Measurements from ENCODE around the gene PDPR. TPM values are rescaled to one million over a fixed set of nuclear protein-coding genes. Genes with fewer than 3 reads are reported as not detected.
"Not testable (repeated sequence)": the region's sequence is repeated elsewhere in the genome, so short reads cannot be mapped to it uniquely, and the experiment has no call there.

PDPR gene
- 18.9 TPM for total RNA-seq
- 17.2 TPM for polyA plus RNA-seq

DNA sequence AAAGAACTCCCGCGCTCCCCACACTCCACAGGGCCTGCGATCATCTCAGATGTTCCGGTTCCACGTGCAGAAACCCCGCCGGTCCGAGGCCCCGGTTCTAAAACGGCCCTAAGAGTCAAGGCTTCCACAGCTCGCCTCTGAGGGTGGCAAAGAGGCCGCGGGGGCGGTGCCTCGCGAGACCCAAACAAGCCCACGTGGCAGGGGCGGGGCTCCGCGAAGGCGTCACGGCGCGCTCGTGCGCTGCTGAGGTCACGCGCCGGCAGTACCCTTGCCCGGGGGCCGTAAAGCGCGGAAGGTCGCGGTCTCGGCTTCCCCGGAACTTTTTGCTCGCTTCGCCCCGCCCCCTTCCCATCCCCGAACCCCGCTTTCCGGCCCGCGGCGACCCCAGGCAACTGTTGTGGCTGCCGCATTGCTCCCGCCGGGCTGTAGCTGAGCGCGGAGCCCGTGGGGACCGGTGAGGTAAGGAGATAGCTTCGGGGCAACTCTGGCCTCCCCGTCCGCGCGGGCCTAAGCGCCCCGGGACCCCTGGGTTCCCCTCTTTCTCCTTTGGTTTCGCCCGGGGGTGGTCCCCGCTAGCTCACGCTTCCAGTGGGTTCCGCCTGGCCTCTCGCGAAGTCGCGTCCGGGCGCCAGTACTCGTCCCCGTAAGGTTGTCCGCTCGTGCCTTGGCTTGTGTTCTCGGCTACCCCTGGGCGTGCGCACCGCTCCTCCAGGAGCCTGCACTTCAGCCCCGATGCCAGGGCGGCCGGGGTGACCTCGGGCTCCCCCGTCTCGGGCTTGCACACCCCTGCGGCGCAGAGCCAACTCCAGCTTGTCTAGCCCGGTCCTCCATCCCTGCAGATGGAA is at the start of gene PDPR:
Gene PDPR (plus strand): TSS at position 351 of the 845 bp plus-strand sequence. CDS start 6,161 bp downstream, outside the sequence.
- Histone ChIP-seq H3K27ac (ENCODE audit: low read depth) (peak within 1 kb of the TSS; percentile 81), H3K4me3 (ENCODE audit: low read depth, low read length) (peak within 1 kb of the TSS; percentile 60)
- WGBS: under 1% methylated on average over 88 of the region's 88 CpGs
- H3K4me1 ChIP-seq (ENCODE audit: insufficient read depth); H3K36me3 ChIP-seq (ENCODE audit: insufficient read depth): not testable (repeated sequence)
- DNase-seq (ENCODE audit: extremely low spot score): peak; percentile 36

- DNase-seq (ENCODE audit: extremely low spot score): peak; percentile 7
- WGBS: 2% methylated on average over 22 of the region's 22 CpGs
- not testable (repeated sequence) for H3K36me3 ChIP-seq (ENCODE audit: insufficient read depth); H3K4me1 ChIP-seq (ENCODE audit: insufficient read depth)
- peak overlapping the region; percentile 78 for H3K27ac ChIP-seq (ENCODE audit: low read depth)
- peak overlapping the region; percentile 60 for H3K4me3 ChIP-seq (ENCODE audit: low read depth, low read length)
Measured at GRCh38 chr16:70064841-70065370, 49.2 kb upstream of the PDPR start.

- WGBS: under 1% methylated on average over 28 of the region's 40 CpGs
- H3K4me1 ChIP-seq (ENCODE audit: insufficient read depth); DNase-seq (ENCODE audit: extremely low spot score); H3K36me3 ChIP-seq (ENCODE audit: insufficient read depth): not testable (repeated sequence)
- H3K4me3 ChIP-seq (ENCODE audit: low read depth, low read length): peak overlapping the region; percentile 60
- peak overlapping the region; percentile 78 for H3K27ac ChIP-seq (ENCODE audit: low read depth)
Measured at GRCh38 chr16:70065376-70065745, 48.8 kb upstream of the PDPR start.

GRCh38 chr16:70065746-70066658 is 48.1 kb upstream of the PDPR start:
- H3K36me3 ChIP-seq (ENCODE audit: insufficient read depth); H3K4me1 ChIP-seq (ENCODE audit: insufficient read depth): not testable (repeated sequence)
- peak overlapping the region; percentile 60 for H3K4me3 ChIP-seq (ENCODE audit: low read depth, low read length)
- WGBS: under 1% methylated on average over 55 of the region's 62 CpGs
- peak overlapping the region; percentile 78 for H3K27ac ChIP-seq (ENCODE audit: low read depth)
- DNase-seq (ENCODE audit: extremely low spot score): peak; percentile 59

- 25% methylated on average over 13 of the region's 14 CpGs for WGBS
- DNase-seq (ENCODE audit: extremely low spot score); H3K4me3 ChIP-seq (ENCODE audit: low read depth, low read length); H3K36me3 ChIP-seq (ENCODE audit: insufficient read depth); H3K4me1 ChIP-seq (ENCODE audit: insufficient read depth); H3K27ac ChIP-seq (ENCODE audit: low read depth): not testable (repeated sequence)
Measured at GRCh38 chr16:70066751-70067150, 47.4 kb upstream of the PDPR start.

DNA sequence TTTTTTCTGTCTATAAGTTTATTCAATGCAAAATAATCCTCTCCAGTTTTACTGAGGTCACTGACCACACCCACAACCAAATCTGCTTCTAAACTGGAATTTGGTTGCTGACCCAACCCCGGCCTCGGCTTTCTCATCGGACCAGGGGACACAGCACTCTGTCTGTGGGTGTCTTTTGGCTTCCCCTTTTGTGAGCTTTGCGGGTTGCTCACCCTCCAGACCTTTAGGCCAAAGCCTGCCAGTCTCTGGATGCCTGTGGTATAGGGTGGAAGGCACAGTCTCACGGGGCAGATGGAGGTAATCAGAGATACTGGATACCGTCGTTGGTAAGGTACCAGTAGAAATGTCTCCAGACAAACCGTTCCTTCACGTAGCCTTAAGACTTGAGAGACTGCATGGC is 35.1 kb upstream of the PDPR start:
- 89% methylated on average over 9 of the region's 9 CpGs for WGBS
- not testable (repeated sequence) for H3K36me3 ChIP-seq (ENCODE audit: insufficient read depth)

DNA sequence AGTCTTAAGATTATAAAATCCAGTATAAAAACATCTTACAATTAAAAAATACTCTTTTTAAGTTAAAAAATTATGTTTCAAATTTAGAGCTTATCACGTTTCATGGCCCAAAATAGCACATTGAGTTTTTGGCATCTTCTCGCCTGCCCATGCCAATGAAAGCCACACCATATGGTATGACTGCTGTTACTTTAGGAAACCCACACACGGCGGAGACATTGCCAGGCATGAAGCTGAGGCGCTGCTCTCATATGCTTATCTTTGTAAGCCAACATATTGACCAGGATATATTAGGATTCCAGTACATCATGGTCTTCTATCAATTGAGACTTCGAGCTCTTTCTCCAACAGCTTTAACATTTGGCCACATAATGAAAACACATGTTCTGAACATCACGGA is 32.9 kb upstream of the PDPR start:
- not testable (repeated sequence) for H3K36me3 ChIP-seq (ENCODE audit: insufficient read depth); H3K4me3 ChIP-seq (ENCODE audit: low read depth, low read length); H3K27ac ChIP-seq (ENCODE audit: low read depth); H3K4me1 ChIP-seq (ENCODE audit: insufficient read depth); DNase-seq (ENCODE audit: extremely low spot score)
- WGBS: 75% methylated on average over 7 of the region's 7 CpGs

More for the DNA sequence above, 35.1 kb upstream of the PDPR start:
- H3K4me1 ChIP-seq (ENCODE audit: insufficient read depth); DNase-seq (ENCODE audit: extremely low spot score); H3K4me3 ChIP-seq (ENCODE audit: low read depth, low read length); H3K27ac ChIP-seq (ENCODE audit: low read depth): not testable (repeated sequence)

GRCh38 chr16:70083931-70084330 is 30.2 kb upstream of the PDPR start:
- H3K27ac ChIP-seq (ENCODE audit: low read depth); H3K4me1 ChIP-seq (ENCODE audit: insufficient read depth); H3K4me3 ChIP-seq (ENCODE audit: low read depth, low read length); H3K36me3 ChIP-seq (ENCODE audit: insufficient read depth); DNase-seq (ENCODE audit: extremely low spot score): not testable (repeated sequence)
- 81% methylated on average over 4 of the region's 4 CpGs for WGBS

GRCh38 chr16:70088160-70088559 is 26.0 kb upstream of the PDPR start:
- H3K4me1 ChIP-seq (ENCODE audit: insufficient read depth); DNase-seq (ENCODE audit: extremely low spot score); H3K4me3 ChIP-seq (ENCODE audit: low read depth, low read length); H3K36me3 ChIP-seq (ENCODE audit: insufficient read depth); H3K27ac ChIP-seq (ENCODE audit: low read depth): not testable (repeated sequence)
- 45% methylated on average over 2 of the region's 2 CpGs for WGBS

DNA sequence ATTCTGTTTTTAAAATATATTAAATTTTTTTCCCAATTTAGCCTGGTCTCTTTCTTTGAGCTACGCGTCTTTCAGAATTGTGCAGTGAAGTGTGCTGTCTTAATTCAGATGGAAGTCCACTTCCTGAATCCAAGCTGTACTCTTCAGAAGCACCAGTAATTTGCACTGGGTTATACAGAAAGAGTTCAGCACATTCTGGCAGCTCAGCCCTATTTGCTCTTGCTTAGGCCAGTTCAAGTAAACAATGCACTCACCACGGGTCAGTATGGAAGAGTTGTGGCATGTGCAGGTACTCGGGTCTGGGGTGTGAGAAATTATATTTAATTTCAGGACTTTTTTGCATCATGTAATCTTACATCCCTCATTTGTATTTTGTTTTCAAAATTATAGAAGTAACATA is 25.3 kb upstream of the PDPR start:
- not testable (repeated sequence) for DNase-seq (ENCODE audit: extremely low spot score); H3K4me1 ChIP-seq (ENCODE audit: insufficient read depth); H3K27ac ChIP-seq (ENCODE audit: low read depth); H3K36me3 ChIP-seq (ENCODE audit: insufficient read depth); H3K4me3 ChIP-seq (ENCODE audit: low read depth, low read length)
- WGBS: 100% methylated on average over 2 of the region's 4 CpGs

GRCh38 chr16:70089289-70089688 is 24.8 kb upstream of the PDPR start:
- H3K4me3 ChIP-seq (ENCODE audit: low read depth, low read length); H3K27ac ChIP-seq (ENCODE audit: low read depth); H3K36me3 ChIP-seq (ENCODE audit: insufficient read depth); DNase-seq (ENCODE audit: extremely low spot score); H3K4me1 ChIP-seq (ENCODE audit: insufficient read depth): not testable (repeated sequence)
- WGBS: 88% methylated on average over 4 of the region's 6 CpGs

DNA sequence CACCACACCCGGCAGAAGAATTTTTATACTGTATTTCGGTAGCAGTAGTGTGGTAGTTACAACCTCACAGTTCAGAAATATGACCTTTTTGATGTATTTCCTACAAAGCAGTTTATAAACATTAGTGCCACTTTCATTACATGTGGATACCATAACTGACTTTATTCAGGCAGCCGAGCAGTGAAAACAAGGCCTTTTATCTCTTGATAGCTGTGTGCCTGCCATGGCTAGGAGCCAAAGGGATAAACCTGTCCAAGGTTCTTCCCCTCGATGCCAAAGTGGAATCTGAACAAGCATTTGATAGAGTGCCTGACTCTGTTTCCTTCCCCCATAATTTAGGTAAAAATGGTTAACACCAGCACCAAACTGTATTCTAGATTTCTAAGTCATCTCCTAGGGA is 23.0 kb upstream of the PDPR start:
- H3K36me3 ChIP-seq (ENCODE audit: insufficient read depth); H3K4me1 ChIP-seq (ENCODE audit: insufficient read depth); H3K4me3 ChIP-seq (ENCODE audit: low read depth, low read length); H3K27ac ChIP-seq (ENCODE audit: low read depth); DNase-seq (ENCODE audit: extremely low spot score): not testable (repeated sequence)
- WGBS: 40% methylated on average over 4 of the region's 4 CpGs

GRCh38 chr16:70094096-70094495 is 20.0 kb upstream of the PDPR start:
- H3K4me1 ChIP-seq (ENCODE audit: insufficient read depth); H3K36me3 ChIP-seq (ENCODE audit: insufficient read depth); DNase-seq (ENCODE audit: extremely low spot score); H3K4me3 ChIP-seq (ENCODE audit: low read depth, low read length); H3K27ac ChIP-seq (ENCODE audit: low read depth): not testable (repeated sequence)
- 73% methylated on average over 1 of the region's 1 CpG for WGBS
